Testis (tissue), 2 donors: ENCODE data around the gene TEDDM1.

Source experiments
- CTCF ChIP-seq, 3 experiments: fragments of 450-650 bp in 2 of 3; fragments of 200-600 bp in 1 of 3; sonication (generic) in 1 of 3; IDR thresholded peaks; one replicate each; pipeline ENCODE4 v1.5.1; 2016 to 2019; ENCODE audit warnings: antibody characterized with exemption in 3 of 3, mild to moderate bottlenecking in 2 of 3, moderate library complexity in 1 of 3
- POLR2A ChIP-seq: fragments of 450-650 bp; IDR thresholded peaks from one replicate; pipeline ENCODE4 v1.6.1; 2017; ENCODE audit warnings: antibody characterized with exemption, mild to moderate bottlenecking, moderate library complexity

- TF ChIP-seq CTCF (IDR thresholded peaks at IDR 0.05): no peak
- TF ChIP-seq POLR2A: no peak
Observed at GRCh38 chr1:182357913-182358312, 42.6 kb downstream of the TEDDM1 start.
